Measurements from ENCODE around the gene PMIS2.

The PMIS2 gene

DNA sequence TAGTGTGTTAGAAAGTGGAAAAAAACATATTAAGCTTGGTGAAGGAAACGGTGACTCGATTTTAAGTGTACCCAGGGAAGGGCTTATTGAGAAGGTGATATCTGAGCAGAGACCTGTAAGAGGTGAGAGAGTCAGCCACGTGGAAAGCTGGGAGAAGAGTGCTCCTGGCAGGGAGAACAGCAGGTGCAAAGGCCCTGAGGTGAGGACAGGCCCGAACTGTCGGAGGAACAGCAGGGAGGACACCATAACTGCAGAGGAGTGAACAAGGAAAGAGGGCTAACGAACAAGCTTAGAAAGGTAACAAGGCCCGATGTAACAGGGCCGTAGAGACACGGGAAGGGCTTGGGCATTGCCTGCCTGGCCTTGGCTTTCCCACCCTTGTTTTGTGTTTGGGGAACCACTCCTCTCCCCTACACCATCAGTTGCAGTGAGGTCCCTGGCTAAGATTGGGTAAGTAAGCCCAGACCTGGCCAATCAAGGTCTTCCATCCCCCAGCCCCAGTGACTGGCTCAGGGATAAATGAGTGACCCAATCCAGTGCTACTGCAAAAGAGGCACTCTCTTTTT is 29.9 kb upstream of the PMIS2 start:
- in situ Hi-C loops (cut with MboI; ENCODE audit: low sequenced_read_pairs), result no loop called here

DNA sequence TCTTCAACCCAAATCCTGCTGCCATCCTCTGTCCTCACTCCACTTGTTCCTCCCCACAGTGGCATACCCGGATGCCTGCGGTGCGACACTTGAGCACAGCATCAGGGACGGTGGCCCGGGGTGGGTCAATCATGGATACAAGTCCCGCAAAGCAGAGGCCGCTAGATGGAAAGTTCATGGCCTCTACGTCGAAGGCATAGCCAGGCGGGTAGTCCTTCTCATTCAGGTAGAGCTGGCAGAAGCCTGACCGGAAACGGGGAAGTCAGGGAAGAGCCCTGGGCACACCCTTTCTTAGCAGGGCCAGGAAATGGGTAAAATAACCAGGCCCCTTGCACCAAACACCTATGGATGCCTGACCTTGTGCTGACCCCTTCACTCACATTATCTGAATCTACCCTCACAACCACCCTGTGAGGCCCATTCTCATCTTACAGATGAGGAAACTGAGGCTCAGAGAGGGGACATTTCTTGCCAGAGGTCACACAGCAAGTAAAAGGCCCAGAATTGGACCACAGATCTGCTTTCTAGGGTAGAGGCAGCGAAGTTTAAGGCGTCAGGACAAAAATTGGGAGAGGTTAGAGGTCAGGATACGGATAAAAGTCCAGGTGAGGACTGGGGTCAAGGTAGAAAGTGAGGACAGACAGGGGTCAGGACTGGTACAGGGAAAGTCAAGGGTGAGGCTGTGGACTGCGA is 29.0 kb upstream of the PMIS2 start:
- in situ Hi-C loops (cut with MboI; ENCODE audit: low sequenced_read_pairs), result no loop called here

DNA sequence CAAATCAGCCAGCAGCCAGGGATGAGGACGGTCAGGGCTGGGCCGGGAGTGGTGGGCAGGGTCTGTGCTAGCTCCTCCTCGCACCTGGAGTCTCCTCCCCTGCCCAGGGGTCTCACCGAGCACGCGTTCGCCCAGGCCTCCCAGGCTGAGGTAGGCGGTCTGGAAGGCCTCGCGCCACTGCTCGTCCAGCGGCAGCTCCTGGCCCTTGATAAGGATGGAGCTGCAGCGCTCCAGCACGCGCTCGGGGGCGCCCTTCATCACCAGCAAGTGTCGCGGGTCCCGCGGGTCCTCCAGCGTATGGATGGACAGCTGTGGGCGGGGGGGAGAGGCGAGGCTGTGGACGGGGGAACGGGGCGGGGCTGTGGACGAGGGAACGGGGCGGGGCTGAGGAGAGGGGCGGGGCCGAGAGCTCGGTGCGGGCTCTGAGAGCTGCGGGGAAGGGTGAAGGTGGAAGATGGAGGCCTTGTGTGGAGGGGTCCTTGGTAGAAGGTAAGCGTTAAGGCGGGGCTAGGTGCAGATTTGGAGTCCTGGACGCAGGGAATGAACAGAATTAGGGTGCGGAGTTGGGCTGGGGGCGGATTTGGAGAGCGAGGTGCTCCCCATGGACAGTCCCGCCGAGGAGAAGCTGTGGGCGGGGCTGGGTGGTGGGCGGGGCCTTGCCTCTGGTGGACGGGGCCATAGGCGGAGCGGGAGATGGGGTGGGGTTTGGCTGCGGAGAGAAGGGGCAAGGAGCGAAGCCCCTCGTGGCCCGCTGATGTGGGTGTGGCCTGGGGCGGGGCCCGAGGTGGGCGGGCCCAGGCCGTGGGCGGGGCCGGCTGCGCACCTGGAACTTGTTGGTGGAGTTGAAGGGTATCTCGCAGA is 28.2 kb upstream of the PMIS2 start:
- in situ Hi-C loops (cut with MboI; ENCODE audit: low sequenced_read_pairs), result no loop called here

DNA sequence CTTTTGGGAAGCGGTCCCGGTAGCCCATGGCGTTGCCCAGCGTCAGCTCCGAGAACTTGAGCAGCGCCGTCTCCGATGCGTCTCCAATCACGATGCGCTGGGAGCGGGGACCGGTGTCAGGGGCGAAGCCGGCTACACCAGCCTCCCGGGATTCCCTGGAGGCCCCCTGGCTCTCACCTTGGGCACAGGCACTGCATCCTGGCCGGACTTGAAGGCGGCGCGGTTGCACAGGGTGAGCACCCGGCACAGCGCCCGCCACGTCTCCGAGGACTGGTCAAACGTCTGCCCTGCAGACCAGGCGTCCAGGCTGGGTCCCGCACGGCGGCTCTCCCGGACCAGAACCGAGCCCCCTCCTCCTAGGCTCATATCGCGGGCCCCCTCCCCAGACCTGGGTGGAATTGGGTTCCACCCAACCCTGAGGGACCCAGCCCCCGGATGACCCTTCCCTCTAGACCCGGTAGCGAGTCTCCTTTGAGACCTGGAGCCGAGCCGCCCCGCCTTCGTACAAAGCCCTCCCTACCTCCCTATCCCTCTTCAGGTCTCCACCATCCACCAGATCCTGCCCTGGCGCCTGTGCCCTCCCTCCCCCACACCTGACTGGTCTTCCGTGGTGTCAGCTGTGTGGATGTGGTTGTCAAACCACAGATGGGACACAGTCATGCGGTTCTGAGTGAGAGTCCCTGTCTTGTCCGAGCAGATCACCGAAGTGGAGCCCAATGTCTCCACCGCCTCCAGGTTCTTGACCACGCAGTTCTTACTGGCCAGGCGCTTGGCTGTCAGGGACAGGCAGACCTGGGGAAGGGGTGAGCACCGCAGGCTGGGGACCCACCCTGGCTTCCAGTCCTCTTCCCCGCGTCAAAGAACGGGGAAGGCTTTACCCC is 27.3 kb upstream of the PMIS2 start:
- in situ Hi-C loops (cut with MboI; ENCODE audit: low sequenced_read_pairs), result no loop called here

DNA sequence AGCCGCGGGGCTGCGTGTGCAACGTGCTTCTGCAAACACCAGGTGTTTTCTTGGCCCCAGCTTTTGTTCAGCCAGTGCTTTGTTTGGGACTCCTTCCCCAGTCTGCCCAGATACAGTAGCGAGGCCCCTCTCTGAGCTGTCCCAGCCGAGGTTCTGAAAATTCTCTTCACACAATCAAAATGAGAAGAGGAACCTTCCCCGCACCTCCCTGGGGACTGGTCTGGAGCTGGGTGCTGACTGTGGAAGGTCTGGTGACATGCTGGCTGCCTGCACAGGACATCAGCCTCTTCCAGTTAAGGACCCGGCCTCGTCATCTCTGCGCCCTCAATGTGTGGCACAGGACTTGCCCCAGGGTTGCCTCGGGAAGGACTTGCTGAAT is 26.7 kb upstream of the PMIS2 start:
- in situ Hi-C loops (cut with MboI; ENCODE audit: low sequenced_read_pairs), result no loop called here

DNA sequence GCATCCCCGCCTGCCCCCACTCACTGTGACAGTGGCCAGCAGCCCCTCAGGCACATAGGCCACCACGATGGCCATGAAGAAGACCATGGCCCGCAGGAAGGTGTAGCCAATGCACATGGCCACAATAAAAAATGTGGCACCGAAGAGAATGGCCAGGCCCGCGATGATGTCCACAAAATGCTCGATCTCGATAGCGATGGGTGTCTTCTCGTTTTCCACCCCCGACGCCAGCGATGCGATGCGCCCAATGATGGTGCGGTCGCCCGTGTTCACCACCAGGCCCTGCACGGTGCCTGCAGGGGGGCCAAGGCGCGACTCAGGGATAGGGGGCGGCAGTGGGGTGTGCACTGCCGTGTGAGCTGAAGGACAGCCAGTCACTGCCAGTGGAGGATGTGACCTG is 26.2 kb upstream of the PMIS2 start:
- in situ Hi-C loops (cut with MboI; ENCODE audit: low sequenced_read_pairs), result no loop called here

DNA sequence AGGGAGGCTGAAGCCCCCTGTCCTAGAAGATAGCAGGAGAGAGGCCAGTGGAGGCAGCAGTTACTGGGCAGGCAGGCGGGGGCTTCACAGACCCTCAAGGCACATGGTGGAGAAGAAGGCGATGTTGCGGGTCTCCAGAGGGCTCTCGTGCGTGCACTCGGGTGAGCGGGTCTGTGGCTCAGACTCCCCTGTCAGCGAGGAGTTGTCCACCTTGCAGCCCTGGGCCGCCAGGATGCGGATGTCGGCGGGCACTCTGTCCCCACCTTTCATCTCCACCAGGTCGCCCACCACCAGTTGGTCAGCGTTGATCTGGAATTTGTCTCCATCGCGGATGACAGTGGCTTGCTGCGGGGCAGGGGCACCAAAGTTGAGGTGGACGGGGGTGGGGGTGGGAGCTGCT is 25.7 kb upstream of the PMIS2 start:
- in situ Hi-C loops (cut with MboI; ENCODE audit: low sequenced_read_pairs), result no loop called here

DNA sequence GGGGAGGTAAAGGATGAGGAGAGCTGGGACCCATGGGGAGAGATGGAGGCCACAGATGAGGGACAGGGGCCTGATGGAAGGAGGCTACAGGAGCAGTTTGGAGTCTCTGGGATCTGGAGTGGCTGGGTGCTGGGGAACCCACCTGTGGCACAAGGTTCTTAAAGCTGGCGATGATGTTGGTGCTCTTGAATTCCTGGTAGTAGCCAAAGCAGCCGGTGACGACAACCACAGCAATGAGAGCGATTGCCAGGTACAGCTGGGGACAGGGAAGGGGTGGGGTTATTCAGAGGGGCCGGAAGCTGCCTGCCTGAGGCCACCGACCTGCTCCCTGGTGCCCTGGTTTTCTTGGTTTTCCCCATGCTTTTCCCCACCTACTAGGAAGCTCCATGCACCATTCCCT is 25.3 kb upstream of the PMIS2 start:
- in situ Hi-C loops (cut with MboI; ENCODE audit: low sequenced_read_pairs), result no loop called here

DNA sequence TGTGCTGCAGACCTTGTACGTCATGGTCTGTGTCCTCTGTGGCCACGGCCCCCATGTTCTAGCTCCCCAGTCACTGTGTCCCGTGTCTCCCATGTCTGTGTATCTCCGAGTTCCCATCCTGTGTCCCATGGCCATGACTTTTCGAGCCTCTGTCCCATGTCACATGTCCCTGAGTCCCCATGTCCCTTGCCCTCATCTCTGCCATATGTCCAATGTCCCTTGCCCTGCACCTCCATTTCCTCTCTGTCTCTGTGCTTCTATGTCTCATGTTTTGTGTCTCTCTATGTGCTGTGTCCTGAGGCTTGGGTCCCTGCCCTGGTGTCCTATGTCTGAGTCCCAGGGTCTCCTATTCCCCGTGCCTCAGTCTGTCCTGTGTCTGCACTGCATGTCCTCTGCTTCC is 24.5 kb upstream of the PMIS2 start:
- in situ Hi-C loops (cut with MboI; ENCODE audit: low sequenced_read_pairs), result no loop called here

DNA sequence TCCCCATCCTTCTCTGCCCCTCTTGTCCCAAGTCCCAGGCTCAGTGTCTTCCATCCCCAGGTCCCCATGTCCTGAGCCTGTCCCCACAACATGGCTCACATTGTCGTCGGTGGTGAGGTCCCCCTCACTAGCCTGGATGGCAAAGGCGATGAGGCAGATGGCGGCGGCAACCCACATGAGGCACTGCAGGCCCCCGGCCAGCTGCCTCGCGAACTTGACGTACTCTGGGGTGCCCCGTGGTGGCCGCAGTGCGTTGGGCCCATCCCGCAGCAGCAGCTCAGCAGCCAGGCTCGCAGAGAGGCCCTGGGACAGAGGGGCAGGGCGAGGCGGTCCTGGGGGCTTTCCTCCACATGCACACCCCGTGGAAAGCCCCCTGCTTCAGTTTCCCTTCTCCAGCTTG is 23.6 kb upstream of the PMIS2 start:
- in situ Hi-C loops (cut with MboI; ENCODE audit: low sequenced_read_pairs), result no loop called here

DNA sequence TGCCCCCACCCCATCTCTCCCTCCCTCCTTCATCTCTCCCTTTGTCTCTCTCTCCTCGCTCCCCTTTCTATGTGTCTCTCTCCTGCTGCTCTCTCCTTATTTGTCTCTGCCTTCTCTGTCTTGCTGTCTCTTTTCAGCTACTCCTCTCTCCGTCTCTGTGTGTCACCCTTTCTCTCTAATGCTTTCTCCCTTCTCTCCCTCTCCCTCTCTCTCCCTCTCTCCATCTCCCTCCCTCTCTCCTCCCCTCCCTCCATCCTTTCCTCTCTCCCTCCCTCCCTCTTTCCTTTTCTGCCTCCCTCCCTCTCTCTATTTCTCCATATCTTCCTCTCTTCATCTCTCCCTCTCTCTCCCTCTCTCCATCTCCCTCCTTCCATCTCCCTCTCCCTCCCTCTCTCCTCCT is 23.2 kb upstream of the PMIS2 start:
- in situ Hi-C loops (cut with MboI; ENCODE audit: low sequenced_read_pairs), result no loop called here

DNA sequence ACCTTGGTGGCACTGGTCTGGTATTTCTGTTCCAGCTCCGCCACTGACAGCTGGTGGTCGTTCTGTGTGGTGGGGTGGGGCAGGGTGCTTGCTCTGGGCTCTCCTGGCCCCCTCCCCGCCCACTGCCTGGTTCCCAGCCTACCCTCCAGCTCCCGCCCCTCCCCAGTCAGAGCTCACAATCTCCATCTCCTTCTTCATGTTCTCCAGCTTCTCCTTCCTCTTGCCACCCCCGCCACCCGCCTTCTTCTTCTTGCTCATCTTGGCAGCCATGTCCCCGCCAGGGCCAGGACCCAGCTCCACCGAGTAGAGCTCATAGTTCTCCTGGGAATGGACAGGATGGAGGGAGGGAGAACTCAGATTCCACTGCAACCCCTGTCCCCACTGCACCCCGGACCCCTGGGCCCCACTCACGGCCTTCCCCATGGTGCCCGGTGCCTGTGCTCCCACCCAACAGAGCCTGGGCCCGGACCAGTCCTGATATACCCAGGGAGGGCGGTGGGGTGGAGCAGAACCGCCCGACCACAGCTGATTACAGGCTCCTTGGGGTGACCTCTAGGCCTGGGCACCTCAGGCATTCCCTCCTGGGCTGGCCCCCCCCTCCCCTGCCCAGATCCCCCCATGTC is 22.7 kb upstream of the PMIS2 start, which contains the start of gene ATP4A:
ATP4A (minus strand) TSS at position 452 of the 623 bp plus-strand sequence; CDS start at position 423, 29 bp downstream.
- in situ Hi-C loops (cut with MboI; ENCODE audit: low sequenced_read_pairs), result no loop called here

DNA sequence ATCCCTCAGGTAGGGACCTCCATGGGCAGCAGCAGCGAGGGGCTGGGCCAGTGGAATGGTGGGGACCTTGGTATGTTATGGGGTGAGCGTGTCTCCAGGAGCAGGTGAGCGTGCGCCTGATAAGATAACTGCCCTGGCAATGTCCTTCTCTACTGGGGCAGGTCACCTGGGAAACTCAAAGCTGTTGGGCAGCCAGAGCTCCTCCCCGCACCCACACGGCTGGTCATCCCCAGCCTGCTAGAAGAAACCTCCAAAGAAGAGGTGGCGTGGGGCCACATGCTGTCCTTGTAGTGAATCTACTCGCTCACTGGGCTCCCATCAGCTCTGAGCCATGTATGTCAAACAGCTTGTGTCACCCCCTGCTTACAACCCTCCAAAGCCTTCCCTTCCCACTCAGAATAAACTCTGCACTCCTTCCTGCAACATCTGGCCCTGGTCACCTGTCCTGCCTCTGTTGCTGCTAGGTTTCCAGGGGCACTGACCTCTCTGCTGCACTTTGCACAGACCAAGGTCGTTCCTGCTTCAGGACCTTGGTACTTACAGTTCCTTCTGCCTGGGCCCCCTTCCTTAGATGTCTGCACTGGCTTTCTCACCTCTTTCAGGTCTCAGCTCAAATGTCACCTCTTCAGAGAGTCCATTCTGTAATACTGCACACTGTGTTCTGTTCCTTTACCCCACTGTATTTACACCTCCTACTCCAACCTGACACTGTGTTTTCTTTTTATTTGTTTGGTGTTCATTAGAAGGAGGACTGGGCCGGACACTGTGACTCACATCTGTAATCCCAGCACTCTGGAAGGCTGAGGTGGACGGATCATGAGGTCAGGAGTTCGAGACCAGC is 20.7 kb upstream of the PMIS2 start:
- in situ Hi-C loops (cut with MboI; ENCODE audit: low sequenced_read_pairs), result no loop called here

DNA sequence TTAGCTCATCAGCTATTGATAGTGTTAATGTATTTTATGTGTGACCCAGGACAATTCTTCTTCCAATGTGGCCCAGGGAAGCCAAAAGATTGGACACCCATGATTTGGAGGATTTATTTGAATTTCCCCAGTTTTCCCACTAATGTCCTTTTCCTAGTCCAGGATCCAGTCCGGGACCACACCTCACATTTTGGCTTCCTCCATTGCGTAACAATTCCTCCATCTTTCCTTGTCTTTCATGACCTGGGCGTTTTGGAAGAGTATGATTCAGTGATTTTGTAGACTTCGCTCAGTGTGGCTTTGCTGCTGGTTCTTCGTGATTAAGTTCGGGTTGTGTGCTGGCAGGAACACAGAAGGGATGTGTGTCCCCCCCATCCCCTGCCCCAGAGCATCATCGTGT is 19.2 kb upstream of the PMIS2 start:
- in situ Hi-C loops (cut with MboI; ENCODE audit: low sequenced_read_pairs), result no loop called here

DNA sequence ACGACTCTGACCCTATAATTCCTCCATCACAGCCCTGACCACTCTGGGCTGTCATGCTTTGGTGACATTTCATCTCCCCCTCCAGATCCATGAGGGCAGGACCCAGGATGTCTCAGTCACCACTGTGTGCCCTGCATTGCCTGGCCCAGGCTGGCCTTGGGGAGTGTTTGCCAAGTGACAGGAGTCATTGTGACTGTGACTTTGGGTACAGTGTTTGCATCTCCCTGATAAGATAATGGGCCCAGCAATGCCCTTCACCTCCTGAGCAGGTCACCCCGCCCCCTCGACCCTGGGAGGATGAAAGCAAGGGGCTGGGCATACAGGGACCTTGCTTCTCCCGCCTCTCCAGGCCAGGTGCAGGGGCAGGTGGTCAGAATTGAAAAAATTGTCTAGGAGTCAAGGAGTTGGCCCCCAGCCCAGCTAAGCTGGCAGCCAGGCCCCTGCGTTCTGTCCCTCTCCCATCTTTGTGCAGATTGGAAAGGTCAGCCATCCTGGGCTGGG is 16.6 kb upstream of the PMIS2 start:
- in situ Hi-C loops (cut with MboI; ENCODE audit: low sequenced_read_pairs), result no loop called here

DNA sequence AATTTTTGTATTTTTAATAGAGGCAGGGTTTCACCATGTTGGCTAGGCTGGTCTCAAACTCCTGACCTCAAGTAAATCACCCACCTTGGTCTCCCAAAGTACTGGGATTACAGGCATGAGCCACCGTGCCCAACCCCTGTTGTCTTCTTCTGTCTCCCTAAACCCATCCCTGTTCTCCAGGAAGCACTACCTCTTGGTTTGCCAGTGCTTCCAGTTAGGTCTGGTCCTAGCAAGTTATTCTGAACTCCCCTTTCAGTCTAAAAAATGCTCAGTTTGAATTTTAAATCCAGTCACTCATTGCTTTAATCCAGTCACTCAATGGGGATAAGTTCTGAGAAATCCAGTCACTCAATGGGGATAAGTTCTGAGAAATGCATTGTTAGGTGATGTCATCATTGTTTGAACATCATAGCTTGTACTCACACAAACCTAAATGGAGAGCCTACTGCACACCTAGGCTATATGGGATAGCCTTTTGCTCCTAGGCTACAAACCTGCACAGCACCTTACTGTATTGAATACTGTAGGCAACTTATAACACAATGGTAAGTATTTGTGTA is 14.5 kb upstream of the PMIS2 start:
- in situ Hi-C loops (cut with MboI; ENCODE audit: low sequenced_read_pairs), result no loop called here

DNA sequence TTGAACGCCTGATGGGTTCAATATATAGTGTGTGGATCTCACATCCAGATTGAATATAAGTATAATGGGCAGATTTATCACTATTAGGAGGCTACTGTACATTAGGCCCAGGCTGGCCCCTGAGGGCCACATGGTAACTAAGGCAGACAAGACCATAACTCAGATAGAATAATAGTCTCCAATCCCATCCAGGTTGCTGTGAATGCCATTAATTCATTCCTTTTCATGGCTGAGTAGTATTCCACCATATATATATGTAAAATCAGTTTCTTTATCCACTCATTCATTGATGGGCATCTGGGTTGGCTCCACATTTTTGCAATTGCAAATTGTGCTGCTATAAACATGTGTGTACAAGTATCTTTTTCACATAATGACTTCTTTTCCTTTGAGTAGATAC is 8.1 kb upstream of the PMIS2 start:
- in situ Hi-C loops (cut with MboI; ENCODE audit: low sequenced_read_pairs), result no loop called here

DNA sequence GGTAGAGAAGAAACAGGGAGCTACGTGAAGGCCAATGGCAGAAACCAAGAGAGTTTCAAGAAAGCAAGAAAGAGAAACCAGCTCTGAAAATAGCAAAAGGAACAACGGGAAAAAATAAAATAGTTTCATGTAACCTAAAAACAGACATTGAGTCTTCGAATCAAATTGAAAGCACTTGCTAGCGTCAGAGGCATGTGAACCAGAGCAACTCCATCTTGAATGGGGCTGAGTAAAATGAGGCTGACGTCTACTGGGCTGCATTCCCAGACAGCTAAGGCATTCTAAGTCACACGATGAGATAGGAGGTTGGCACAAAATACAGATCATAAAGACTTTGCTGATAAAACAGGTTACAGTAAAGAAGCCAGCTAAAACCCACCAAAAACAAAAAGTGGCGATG is 7.3 kb upstream of the PMIS2 start:
- in situ Hi-C loops (cut with MboI; ENCODE audit: low sequenced_read_pairs), result no loop called here

DNA sequence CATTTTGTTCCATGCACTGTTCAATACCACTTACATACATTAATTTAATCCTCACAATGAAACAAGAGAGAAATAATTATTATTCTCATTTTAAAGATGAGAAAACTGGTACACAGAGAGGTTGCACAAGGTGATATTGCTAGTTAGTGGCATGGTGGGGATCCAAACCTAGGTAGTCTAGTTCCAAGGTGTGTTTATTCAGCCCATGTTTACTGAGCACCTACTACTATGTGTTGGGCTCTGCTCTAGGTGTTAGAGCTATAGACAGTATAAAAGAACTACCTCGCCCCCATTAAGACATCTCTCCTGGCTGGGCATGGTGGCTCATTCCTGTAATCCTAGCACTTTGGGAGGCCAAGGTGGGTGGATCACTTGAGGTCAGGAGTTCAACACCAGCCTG is 3.2 kb upstream of the PMIS2 start:
- in situ Hi-C loops (cut with MboI; ENCODE audit: low sequenced_read_pairs), result no loop called here
